ENCODE data around the gene WFDC1. TPM values are rescaled to one million over a fixed set of nuclear protein-coding genes. Genes with fewer than 3 reads are reported as not detected.

WFDC1 gene
- polyA plus RNA-seq, 1 experiment = 19.9 TPM

- no peaks in the 10 kb centered on the region; the same call in 1 of the 2 replicates for H3K9me3 ChIP-seq (ENCODE audit: control insufficient read depth, insufficient read depth, low read length)
- ChIA-PET CTCF (no interaction called here), POLR2A (no interaction called here)
- no peak for DNase-seq (ENCODE audit: low read depth, low spot score)
- peaks cover 71% of the 10 kb centered on the region for H3K27me3 ChIP-seq (ENCODE audit: control insufficient read depth, insufficient read depth, low read length)
- H3K27ac ChIP-seq (ENCODE audit: low read depth, low read length) = no peak overlapping the region
- H3K4me3 ChIP-seq (ENCODE audit: low read depth, low read length) = no peak overlapping the region
- TF ChIP-seq CTCF (IDR thresholded peaks at IDR 0.05; ENCODE audit: low read depth, low read length) = no peak
Observed at GRCh38 chr16:84367750-84368307, 73.2 kb downstream of the WFDC1 start.

- H3K27me3 ChIP-seq (ENCODE audit: control insufficient read depth, insufficient read depth, low read length) = peaks cover 71% of the 10 kb centered on the region
- POLR2A ChIA-PET = no interaction called here
Observed at GRCh38 chr16:84368308-84368996, 73.8 kb downstream of the WFDC1 start, which contains the start of gene ATP2C2. Gene ATP2C2 (plus strand): TSS chr16:84368538. CDS start chr16:84368616, 78 bp downstream.

GRCh38 chr16:84369105-84369504, 74.4 kb downstream of the WFDC1 start:
- ChIA-PET CTCF (no interaction called here), POLR2A (interaction anchor here (0.6 to 0.7 kb wide), 2 partner anchors 167 to 1724 kb away, joined by 4 to 5 read pairs; no protein-coding TSS in a partner anchor)
- no peak for DNase-seq (ENCODE audit: low read depth, low spot score)
- Histone ChIP-seq H3K27ac (ENCODE audit: low read depth, low read length) (no peak overlapping the region), H3K9me3 (ENCODE audit: control insufficient read depth, insufficient read depth, low read length) (no peaks in the 10 kb centered on the region; the same call in 1 of the 2 replicates), H3K27me3 (ENCODE audit: control insufficient read depth, insufficient read depth, low read length) (peaks cover 67% of the 10 kb centered on the region), H3K4me3 (ENCODE audit: low read depth, low read length) (no peak overlapping the region)
- TF ChIP-seq CTCF (IDR thresholded peaks at IDR 0.05; ENCODE audit: low read depth, low read length) = no peak

More at GRCh38 chr16:84368308-84368996, 73.8 kb downstream of the WFDC1 start, which contains the start of gene ATP2C2:
- Histone ChIP-seq H3K4me3 (ENCODE audit: low read depth, low read length) (no peak within 1 kb of the TSS), H3K9me3 (ENCODE audit: control insufficient read depth, insufficient read depth, low read length) (no peaks in the 10 kb centered on the region; the same call in 1 of the 2 replicates), H3K27ac (ENCODE audit: low read depth, low read length) (no peak within 1 kb of the TSS)
- no peak for DNase-seq (ENCODE audit: low read depth, low spot score)
- no peak for TF ChIP-seq CTCF (IDR thresholded peaks at IDR 0.05; ENCODE audit: low read depth, low read length)
- CTCF ChIA-PET = no interaction called here

- CTCF ChIA-PET = no interaction called here
- no peak for DNase-seq (ENCODE audit: low read depth, low spot score)
- POLR2A ChIA-PET = interaction anchor here (0.7 kb wide), 1 partner anchor 1725 kb away, joined by 4 read pairs; no protein-coding TSS in a partner anchor
- no peak overlapping the region for H3K4me3 ChIP-seq (ENCODE audit: low read depth, low read length)
- H3K27ac ChIP-seq (ENCODE audit: low read depth, low read length) = no peak overlapping the region
- no peaks in the 10 kb centered on the region; the same call in 1 of the 2 replicates for H3K9me3 ChIP-seq (ENCODE audit: control insufficient read depth, insufficient read depth, low read length)
- H3K27me3 ChIP-seq (ENCODE audit: control insufficient read depth, insufficient read depth, low read length) = peaks cover 71% of the 10 kb centered on the region
- no peak for TF ChIP-seq CTCF (IDR thresholded peaks at IDR 0.05; ENCODE audit: low read depth, low read length)
Observed at GRCh38 chr16:84369938-84370627, 75.4 kb downstream of the WFDC1 start.

All from AG04450 (cell line).